ENCODE measurements around the gene SDC3.

The SDC3 gene

GRCh38 chr1:30904962-30905335, 3.6 kb downstream of the SDC3 start:
- no peak for DNase-seq (ENCODE audit: low read depth)

DNA sequence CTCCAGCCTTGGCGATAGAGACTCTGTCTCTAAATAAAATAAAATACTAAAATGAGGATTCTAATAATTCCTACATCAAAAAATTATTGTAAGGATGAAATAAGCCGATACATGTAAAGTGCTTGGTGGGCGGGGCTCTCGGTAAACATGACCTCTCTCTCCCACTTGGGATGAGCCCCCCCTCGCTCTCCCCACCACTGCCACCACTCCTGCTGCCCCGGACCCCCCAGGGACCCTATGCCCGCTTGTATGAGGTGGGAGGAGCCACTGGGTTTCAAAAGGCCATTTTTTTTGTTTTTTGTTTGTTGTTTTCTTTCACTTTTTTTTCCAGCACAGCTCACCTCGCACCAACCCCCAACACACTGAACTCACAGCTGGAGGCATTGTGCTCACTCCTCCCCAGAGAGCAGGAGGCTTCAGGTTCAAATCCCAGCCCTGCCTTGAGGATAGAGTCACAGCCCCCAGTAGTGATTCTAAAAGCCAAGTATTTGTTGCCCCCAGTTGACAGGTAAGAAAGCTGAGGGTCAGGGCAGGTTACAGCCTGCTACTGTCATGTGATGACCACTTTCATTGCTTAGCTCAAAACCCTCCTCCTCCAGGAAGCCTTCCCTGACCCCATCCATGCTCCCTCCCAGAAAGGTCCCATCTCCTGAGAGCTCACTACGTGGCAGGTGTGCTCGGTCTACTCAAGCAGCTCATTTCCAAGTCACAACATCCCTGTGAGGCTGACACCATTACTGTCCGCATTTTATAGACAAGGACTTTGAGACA, 4.2 kb downstream of the SDC3 start:
- DNase-seq (ENCODE audit: low read depth): no peak

GRCh38 chr1:30903343-30904034, 5.1 kb downstream of the SDC3 start:
- DNase-seq (ENCODE audit: low read depth): no peak

DNA sequence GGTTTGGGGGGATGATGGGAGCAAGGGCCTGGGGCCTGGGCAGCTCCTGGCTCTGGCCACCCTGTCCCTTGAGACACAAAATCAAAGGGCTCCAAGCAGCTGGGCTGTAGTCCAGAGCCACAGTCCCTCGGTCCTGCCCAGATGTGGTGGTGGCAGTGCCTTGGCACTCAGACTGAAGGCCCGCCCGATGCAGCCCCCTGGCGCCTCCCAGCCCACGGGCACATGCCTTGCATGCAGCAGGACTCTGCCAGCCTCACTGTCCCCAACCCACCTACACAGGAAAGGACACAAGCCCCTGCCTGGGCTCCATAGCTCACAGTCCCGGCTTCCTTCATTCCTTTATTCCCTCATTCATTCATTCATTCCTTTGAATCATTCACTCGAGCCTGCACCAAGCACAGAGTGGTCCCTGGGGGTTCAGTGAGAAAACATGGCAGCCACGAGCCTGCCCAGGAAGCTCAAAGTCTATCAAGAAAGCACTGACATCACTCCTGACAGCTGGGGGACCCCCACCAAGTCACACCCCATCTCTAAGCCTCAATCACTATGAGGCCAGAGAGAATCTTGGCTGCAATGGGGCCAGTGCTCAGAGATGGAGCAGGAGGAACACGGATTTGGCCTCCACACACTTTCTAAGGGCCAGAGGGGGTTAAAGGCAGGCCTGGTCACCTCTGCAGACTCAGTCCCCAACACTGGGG, 5.8 kb downstream of the SDC3 start:
- no peak for DNase-seq (ENCODE audit: low read depth)

GRCh38 chr1:30901798-30902581, 6.6 kb downstream of the SDC3 start:
- DNase-seq (ENCODE audit: low read depth): no peak

- no peak for DNase-seq (ENCODE audit: low read depth)
Observed at GRCh38 chr1:30900931-30901560, 7.5 kb downstream of the SDC3 start.

GRCh38 chr1:30900486-30900885, 8.1 kb downstream of the SDC3 start:
- no peak for DNase-seq (ENCODE audit: low read depth)

DNA sequence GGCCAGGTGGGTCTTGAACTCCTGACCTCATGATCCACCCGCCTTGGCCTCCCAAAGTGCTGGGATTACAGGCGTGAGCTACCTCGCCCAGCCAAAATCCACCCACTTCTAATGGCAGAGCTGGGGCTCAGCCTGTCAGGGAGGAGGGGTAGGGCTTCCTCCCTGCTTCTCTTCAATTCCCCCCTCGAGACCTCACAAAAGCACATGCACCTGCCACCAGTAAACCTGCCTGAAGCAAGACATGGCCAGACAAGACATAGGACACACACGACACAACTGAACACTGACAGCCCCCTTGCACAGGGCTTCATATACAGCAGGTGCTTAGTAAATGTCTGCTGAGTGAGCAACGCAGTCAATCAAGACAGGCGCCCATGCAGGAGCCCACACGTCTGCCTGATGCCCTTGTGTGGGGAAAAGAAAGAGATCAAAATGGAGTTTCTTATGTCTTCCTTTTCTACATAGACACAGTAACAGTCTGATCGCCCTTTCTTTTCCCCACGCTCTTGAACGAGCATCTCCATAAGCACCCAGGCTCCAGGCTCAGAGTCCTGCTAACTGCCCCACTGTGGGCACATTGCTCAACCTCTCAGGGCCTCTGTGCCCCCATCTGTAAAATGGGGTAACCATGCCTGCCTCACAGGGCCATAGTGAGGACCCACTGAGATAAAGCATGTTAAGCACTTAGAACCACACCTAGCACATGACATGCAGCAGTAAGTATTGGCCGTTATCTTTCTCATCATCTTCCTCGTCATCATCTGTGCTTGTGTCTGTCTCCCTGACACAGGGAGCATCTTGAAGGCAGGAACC, 8.8 kb downstream of the SDC3 start:
- no peak for DNase-seq (ENCODE audit: low read depth)

DNA sequence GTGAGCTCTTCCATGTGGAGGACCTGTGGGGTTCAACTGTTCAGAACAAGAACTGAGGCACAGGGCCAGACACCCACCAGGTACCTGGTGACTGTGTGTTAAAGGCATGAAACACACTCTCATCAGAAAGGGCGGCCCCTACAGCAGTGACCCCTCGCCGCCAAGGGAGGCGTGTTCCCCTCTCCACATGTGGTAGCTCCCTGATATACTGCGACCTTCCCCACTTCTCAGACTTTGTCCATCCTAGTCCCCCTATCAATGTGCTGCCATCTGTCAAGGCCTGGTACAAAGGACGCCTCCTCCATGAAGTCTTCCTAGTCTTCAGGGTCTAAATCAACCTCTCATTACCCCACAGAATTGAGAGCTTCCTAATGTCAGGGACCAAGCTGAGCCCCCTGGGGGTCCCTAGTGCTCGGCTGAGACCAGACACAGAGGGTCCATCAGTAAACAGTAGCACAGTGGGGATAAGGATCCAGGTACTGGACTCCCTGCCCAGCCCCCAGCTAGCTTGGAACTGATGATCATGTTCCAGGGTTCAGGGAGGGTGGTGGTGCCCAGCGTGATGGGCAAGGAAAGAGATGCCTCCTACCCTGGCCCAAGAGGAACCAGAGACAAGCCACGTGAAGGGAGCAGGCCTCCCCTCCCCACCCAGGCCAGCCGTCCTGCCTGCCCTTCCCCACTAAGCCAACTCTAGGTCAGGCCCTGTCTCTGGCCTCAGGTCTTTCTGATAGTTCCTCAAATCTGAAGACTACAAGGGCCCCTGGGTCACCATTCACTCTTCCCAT, 10.3 kb downstream of the SDC3 start:
- no peak for DNase-seq (ENCODE audit: low read depth)

DNA sequence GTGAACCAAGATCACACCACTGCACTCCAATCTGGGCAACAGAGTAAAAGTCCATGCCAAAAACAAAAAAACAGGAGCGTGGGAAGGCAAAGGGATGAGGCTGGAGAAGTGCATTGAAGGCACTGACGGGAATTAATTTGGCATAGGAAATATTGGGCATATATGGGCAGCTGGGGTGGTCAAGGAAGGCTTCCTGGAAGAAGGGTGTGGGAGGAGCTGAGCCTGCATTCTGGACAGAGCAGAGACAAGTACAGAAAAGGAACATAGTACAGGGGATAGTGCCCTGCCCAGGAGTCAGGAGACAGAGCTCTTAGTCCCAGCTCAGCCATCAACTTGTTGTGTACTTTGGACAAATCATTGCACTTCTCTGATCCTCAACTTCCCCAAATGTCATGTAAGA, 11.7 kb downstream of the SDC3 start:
- no peak for DNase-seq (ENCODE audit: low read depth)

- no peak for DNase-seq (ENCODE audit: low read depth)
Observed at GRCh38 chr1:30895944-30896660, 12.5 kb downstream of the SDC3 start.

DNA sequence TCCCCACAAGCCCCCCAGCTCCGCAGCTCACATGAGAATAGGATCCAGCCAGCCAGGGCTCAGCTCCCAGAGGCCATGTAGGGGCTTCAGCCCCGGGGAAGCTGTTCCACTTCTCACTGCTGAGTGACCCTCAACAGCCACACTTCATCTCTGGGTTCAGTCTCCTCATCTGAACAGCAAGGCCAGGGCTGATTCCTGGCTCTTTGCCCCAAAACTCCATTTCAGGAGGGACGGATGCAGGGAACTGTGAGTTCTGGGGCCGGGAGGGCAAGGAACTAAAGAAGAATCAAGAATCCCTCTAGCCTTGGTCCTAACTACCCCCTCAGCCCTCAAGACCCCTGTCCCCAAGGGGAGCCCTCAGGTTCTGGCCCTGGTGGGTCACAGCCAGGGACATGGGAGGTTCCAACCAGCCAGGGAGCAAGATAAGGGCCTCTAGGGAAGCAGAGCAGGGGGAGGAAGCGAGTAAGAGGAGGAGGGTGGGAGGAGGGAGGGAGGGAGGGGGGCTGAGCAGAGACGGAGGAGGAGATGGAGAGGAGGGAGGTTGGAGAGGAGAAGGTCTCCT, 13.1 kb downstream of the SDC3 start:
- no peak for DNase-seq (ENCODE audit: low read depth)

DNA sequence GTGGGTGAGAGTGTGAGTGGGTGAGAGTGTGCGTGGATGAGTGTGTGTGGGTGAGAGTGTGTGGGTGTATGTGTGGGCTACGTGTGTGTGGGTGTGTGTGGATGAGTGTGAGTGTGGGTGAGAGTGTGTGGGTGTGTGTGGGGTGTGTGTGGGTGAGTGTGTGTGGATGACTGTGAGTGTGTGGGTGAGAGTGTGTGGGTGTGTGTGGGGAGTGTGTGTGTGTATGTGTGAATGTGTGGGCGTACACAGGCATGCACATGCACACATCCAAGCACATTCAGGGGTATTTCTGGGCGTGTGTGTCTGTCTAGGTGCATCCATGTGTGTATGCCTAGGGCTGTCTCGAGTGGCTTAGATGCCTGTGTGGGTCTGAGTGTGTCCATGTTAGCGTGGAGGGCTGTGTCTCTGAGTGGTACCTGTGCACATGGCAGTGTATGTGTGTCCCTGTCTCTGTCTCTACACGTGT, 14.0 kb downstream of the SDC3 start:
- no peak for DNase-seq (ENCODE audit: low read depth)

- no peak for DNase-seq (ENCODE audit: low read depth)
Observed at GRCh38 chr1:30893776-30894507, 14.6 kb downstream of the SDC3 start.

GRCh38 chr1:30892671-30893073, 15.9 kb downstream of the SDC3 start:
- DNase-seq (ENCODE audit: low read depth): no peak

GRCh38 chr1:30891227-30891552, 17.4 kb downstream of the SDC3 start:
- no peak for DNase-seq (ENCODE audit: low read depth)

DNA sequence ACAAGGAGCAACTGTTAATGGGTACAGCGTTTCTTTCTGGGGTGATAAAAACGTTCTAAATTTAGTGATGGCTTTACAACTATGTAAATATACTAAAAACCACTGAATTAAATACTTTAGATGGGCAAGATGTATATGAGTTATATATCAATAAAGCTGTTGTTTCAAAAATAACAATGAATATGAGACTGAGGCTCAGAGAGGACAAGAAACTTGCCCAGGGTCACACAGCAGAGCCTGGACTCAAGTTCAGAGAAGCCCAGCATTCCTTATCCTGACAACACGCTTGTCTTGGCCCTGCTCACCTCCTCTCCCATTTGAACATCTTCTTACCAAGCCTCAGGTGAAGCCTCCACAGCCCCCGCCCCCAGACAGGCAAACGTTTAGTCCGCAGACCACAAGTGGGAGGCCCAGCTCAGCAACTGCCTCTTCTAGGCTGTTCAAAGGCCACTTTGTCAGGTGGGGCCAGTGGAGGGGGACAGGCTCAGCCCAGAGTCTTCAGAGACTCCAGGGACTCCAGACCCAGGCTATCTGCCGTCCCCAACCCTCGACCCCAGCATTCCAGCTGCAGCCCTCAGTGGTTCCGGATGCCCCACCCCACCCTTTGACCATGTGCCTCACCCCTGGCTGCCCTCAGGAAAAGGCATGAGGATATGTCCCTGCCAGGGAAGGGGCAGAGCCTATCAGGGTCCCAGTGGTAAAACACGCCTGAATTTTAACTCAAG, 17.9 kb downstream of the SDC3 start:
- no peak for DNase-seq (ENCODE audit: low read depth)

- no peak for DNase-seq (ENCODE audit: low read depth)
Observed at GRCh38 chr1:30889511-30889910, 19.0 kb downstream of the SDC3 start.

All from fibroblast of gingiva (primary cell).